ENCODE data around the gene NNAT.
A peak's percentile ranks its signal among the peaks of the same experiment; 100 is the strongest.

Gene NNAT

DNA sequence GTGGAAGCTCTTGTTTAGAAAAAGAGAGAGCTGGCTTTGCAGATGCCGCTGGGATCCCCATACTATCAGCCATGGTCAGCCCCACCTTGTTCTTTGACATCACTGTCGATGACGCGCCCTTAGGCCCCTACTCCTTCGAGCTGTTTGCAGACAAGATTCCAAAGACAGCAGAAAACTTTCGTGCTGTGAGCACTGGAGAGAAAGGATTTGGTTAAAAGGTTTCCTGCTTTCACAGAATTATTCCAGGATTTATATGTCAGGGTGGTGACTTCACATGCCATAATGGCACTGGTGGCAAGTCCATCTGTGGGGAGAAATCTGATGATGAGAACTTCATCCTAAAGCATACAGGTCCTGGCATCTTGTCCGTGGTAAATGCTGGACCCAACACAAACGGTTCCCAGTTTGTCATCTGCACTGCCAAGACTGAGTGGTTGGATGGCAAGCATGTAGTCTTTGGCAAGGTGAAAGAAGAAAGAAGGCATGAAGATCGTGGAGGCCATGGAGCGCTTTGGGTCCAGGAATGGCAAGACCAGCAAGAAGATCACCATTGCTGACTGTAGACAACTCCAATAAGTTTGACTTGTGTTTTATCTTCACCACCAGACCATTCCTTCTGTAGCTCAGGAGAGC, 9.0 kb downstream of the NNAT start:
- DNase-seq (ENCODE audit: extremely low read depth, low read depth) = no peak
- TF ChIP-seq, protein P1, sequence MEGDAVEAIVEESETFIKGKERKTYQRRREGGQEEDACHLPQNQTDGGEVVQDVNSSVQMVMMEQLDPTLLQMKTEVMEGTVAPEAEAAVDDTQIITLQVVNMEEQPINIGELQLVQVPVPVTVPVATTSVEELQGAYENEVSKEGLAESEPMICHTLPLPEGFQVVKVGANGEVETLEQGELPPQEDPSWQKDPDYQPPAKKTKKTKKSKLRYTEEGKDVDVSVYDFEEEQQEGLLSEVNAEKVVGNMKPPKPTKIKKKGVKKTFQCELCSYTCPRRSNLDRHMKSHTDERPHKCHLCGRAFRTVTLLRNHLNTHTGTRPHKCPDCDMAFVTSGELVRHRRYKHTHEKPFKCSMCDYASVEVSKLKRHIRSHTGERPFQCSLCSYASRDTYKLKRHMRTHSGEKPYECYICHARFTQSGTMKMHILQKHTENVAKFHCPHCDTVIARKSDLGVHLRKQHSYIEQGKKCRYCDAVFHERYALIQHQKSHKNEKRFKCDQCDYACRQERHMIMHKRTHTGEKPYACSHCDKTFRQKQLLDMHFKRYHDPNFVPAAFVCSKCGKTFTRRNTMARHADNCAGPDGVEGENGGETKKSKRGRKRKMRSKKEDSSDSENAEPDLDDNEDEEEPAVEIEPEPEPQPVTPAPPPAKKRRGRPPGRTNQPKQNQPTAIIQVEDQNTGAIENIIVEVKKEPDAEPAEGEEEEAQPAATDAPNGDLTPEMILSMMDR (IDR thresholded peaks at IDR 0.05; ENCODE audit: low read depth, low read length) = no peak

DNA sequence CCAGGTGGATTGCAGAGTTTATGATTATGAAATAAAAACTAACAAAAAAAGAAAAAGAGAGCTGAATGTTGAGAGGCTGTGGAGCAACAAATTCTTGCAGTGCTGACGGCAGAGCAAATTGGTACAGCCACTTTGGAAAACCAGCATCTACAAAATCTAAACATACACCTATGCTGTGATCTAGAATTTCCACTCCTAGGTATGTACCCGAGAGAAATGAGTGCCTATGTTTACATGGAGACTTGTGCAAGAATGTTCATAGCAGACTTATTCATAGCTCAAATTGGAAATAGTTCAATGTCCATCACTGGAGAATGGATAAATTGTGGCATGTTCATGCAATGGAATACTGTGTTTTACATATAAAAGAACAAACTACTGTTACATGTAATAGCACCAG, 9.6 kb downstream of the NNAT start:
- DNase-seq (ENCODE audit: extremely low read depth, low read depth) = no peak
- TF ChIP-seq, protein P1 (IDR thresholded peaks at IDR 0.05; ENCODE audit: low read depth, low read length) = no peak

DNA sequence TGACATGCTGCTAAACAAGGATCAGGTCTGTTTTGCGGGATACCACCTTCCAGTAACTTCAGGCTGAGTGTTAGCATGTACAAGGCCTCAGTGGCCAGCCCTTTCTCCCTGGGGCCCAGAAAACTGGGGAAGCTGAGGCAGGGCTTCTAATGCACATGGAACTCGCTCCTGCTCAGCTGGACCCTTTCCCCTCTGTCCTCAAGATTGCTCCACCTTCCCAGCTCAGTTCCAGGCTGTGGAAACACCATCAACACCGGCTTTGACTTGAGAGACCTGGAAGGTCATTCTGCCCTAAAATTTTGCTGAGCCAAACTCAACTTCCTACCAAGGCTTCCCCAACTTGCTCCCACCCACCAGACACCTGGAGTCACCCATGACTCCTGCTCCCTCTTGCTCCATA, 10.8 kb downstream of the NNAT start:
- no peak for DNase-seq (ENCODE audit: extremely low read depth, low read depth)
- TF ChIP-seq, protein P1 (IDR thresholded peaks at IDR 0.05; ENCODE audit: low read depth, low read length) = no peak

DNA sequence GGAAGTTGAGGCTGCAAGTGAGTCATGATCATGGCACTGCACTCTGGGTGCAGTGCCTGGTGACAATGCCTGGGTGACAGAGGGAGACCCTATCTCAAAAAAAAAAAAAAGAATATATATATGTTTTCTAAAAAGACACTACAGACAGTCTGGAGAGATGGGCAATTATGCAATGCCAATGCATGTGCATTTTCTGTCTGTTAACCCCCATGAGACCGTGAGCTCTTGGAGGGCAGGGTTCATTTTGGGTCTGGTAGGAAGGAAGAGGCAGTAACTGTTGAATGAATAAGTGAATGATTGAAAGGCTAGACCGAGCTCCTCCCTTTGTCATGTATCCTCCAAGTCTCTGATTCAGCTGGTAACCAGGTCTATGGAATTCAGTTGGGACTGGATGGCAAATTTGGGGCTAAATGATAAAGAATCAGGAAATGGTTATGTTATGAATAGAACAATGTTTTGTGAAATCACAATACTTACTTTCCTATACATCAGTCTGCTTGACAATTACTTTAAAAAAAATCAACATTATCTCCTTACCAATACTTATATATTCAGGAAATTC, 12.2 kb downstream of the NNAT start:
- DNase-seq (ENCODE audit: extremely low read depth, low read depth) = no peak
- TF ChIP-seq, protein P1 (IDR thresholded peaks at IDR 0.05; ENCODE audit: low read depth, low read length) = no peak

DNA sequence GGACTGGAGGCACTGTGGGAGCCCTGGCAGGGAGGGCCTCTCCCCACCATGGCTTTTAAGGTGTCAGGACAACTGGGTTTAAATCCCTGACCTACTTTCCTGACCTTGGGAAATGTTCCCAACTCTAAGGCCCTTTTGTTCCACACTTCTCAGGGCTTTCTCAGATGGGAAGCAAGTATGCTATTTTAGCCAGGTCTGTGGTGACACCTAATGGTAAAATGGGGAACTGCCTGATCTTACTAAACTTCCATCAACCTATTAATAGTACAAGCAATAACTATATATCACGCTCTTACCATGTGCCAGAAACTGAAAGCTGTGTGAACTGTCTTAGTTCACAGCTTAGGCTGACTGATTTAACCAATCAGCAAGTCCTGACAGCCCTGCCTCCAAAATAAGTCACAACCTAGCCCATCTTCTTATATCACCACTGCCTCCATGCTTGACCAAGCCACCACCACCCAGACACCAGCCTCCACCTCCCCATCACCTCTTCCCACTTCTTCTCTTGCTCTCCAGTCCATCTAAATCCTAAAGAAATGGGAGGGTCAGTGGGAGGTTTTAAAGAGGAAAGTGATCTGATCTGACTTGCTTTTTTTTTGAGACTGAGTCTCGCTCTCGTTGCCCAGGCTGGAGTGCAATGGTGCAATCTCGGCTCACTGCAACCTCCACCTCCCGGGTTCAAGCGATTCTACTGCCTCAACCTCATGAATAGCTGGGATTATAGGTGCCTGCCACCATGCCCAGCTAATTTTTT, 13.5 kb downstream of the NNAT start:
- TF ChIP-seq, protein P1 (IDR thresholded peaks at IDR 0.05; ENCODE audit: low read depth, low read length) = peak; percentile 78
- peak; percentile 51 for DNase-seq (ENCODE audit: extremely low read depth, low read depth)

DNA sequence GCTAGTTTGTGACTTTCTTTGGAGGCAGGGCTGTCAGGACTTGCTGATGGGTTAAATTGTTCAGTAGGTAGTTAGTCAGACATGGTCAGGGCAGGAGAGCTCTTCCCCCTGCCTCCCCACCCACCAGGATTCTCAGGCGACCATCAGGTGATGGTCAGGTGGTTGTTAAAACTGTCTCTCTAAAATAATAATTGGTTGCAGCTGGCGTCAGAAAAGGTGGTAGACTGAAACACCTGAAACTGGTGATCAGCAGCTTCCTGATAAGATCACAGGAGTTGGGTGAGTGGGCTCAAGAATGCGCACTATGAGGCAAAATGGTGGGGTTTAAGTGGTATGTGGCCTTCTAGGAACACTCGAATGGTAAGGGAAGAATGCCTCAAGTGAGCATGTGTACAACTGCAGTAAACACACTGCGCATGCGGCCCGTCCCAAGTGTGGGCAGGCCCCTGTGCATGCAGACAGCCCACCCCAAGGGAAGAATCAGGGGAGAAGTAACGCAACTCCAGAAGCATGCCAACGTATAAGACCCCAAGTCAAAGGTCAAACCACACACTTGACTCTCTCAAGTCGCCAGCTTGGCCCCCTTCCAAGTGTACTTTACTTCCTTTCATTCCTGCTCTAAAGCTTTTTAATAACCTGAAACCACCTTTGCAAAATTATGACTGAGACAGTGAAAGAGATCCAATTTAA, 14.5 kb downstream of the NNAT start:
- DNase-seq (ENCODE audit: extremely low read depth, low read depth) = no peak
- TF ChIP-seq, protein P1 (IDR thresholded peaks at IDR 0.05; ENCODE audit: low read depth, low read length) = no peak

DNA sequence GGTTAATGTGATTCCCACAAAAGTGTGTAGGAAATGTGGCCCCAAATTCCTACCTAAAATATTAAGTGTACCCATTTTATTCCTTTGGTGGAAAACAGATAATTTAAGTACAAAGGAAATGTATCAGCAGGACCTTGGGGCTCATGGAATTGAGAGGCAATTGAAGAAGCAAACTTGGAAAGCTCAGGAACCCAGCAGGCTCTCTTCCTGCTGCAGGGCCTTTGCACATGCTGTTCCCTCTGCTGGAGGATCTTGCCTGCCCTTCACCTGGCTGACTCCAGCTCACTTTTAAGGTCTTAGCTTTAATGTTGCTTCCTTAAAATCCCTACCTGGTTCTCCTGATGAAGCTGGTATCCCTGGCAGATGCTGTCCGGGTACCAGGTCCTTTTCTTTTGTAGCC, 16.5 kb downstream of the NNAT start:
- DNase-seq (ENCODE audit: extremely low read depth, low read depth) = no peak
- TF ChIP-seq, protein P1 (IDR thresholded peaks at IDR 0.05; ENCODE audit: low read depth, low read length) = no peak
